Mesendoderm (in vitro differentiated cells): ENCODE data around the gene USP37.

Experiments used
- DNase-seq: peaks from one replicate; pipeline ENCODE4 v3.0.0; 2013
- H2AK5ac ChIP-seq: 2 replicates; pipeline ENCODE4 v1.6.1; 2013; ENCODE audit warnings: low read length, inconsistent platforms
- H2BK120ac ChIP-seq: 2 replicates; pipeline ENCODE4 v1.6.1; 2013; ENCODE audit warnings: low read depth, mild to moderate bottlenecking, low read length, moderate library complexity, mixed read lengths
- H2BK15ac ChIP-seq: replicated peaks from 2 replicates; pipeline ENCODE4 v1.6.1; 2013; ENCODE audit warnings: low read depth, mild to moderate bottlenecking, moderate library complexity
- H2BK5ac ChIP-seq: 2 replicates; pipeline ENCODE4 v1.6.1; 2013; ENCODE audit warnings: low read length, inconsistent platforms
- H3K18ac ChIP-seq: 2 replicates; pipeline ENCODE4 v1.6.1; 2013; ENCODE audit warnings: mild to moderate bottlenecking, low read length, mixed read lengths
- H3K23ac ChIP-seq: one replicate; pipeline ENCODE4 v1.6.1; 2013; ENCODE audit warnings: low read length
- H3K27ac ChIP-seq: 2 replicates; pipeline ENCODE4 v1.5.1; 2013; ENCODE audit warnings: low read depth, mild to moderate bottlenecking, inconsistent platforms, low read length, moderate library complexity
- H3K27me3 ChIP-seq: 2 replicates; pipeline ENCODE4 v1.6.1; 2013; ENCODE audit warnings: low read length, control low read depth, mild to moderate bottlenecking, inconsistent platforms; ENCODE audit not compliant: insufficient read depth, poor library complexity
- H3K36me3 ChIP-seq: 2 replicates; pipeline ENCODE4 v1.6.1; 2013; ENCODE audit warnings: low read length, inconsistent platforms; ENCODE audit not compliant: control insufficient read depth, insufficient read depth
- H3K4ac ChIP-seq: one replicate; pipeline ENCODE4 v1.6.1; 2013; ENCODE audit warnings: low read depth, mild to moderate bottlenecking, low read length, moderate library complexity
- H3K4me1 ChIP-seq: 2 replicates; pipeline ENCODE4 v1.6.1; 2013; ENCODE audit warnings: low read depth, low read length, inconsistent platforms; ENCODE audit not compliant: control insufficient read depth
- H3K4me2 ChIP-seq: 2 replicates; pipeline ENCODE4 v1.6.1; 2013; ENCODE audit warnings: low read length
- H3K4me3 ChIP-seq: 2 replicates; pipeline ENCODE4 v1.5.1; 2013; ENCODE audit warnings: mild to moderate bottlenecking, low read length
- H3K56ac ChIP-seq: one replicate; pipeline ENCODE4 v1.6.1; 2013; ENCODE audit warnings: low read length
- H3K79me1 ChIP-seq: 2 replicates; pipeline ENCODE4 v1.6.1; 2013; ENCODE audit warnings: low read length, inconsistent platforms
- H3K79me2 ChIP-seq: 2 replicates; pipeline ENCODE4 v1.6.1; 2013; ENCODE audit warnings: mild to moderate bottlenecking, low read length; ENCODE audit not compliant: control insufficient read depth, insufficient read depth
- H3K9ac ChIP-seq: 2 replicates; pipeline ENCODE4 v1.6.1; 2013; ENCODE audit warnings: low read length, inconsistent platforms
- H4K5ac ChIP-seq: one replicate; pipeline ENCODE4 v1.6.1; 2013; ENCODE audit warnings: low read length
- H4K8ac ChIP-seq: one replicate; pipeline ENCODE4 v1.6.1; 2013; ENCODE audit warnings: low read depth, mild to moderate bottlenecking, control low read depth, low read length, moderate library complexity
- WGBS: extraction: QIAGEN DNeasy Blood & Tissue Kit; methylation state at CpG from one replicate; pipeline ENCODE4 v1.1.7; 2013; ENCODE audit warnings: low lambda C conversion rate, missing lambda C conversion rate; ENCODE audit not compliant: insufficient coverage; ENCODE audit errors: extremely low coverage; 5-methylcytosine and 5-hydroxymethylcytosine counted together

Gene USP37

GRCh38 chr2:218403810-218404209 lies 164.3 kb downstream of the USP37 start:
- Histone ChIP-seq H3K23ac (no peak overlapping the region), H3K79me2 (peaks cover 5% of the 10 kb centered on the region), H3K27me3 (no peaks in the 10 kb centered on the region), H2BK5ac (no peak overlapping the region), H2AK5ac (no peak overlapping the region), H3K9ac (no peak overlapping the region), H2BK120ac (no peak overlapping the region), H4K8ac (no peak overlapping the region), H3K4me1 (peaks cover 13% of the 10 kb centered on the region), H3K18ac (no peak overlapping the region), H3K79me1 (peaks cover 5% of the 10 kb centered on the region), H3K4ac (no peak overlapping the region), H3K4me3 (no peak overlapping the region), H3K4me2 (no peak overlapping the region), H3K56ac (no peak overlapping the region), H4K5ac (no peak overlapping the region), H2BK15ac (no peak overlapping the region), H3K27ac (no peak overlapping the region), H3K36me3 (peaks cover 2% of the 10 kb centered on the region)
- no peak for DNase-seq
- no CpG with 5 or more reads among the region's 7 CpGs for WGBS

GRCh38 chr2:218402911-218403411 lies 165.2 kb downstream of the USP37 start:
- Histone ChIP-seq H2BK15ac (no peak overlapping the region), H3K4ac (no peak overlapping the region), H3K79me2 (peaks cover 5% of the 10 kb centered on the region), H3K9ac (no peak overlapping the region), H2BK5ac (no peak overlapping the region), H2BK120ac (no peak overlapping the region), H3K27me3 (no peaks in the 10 kb centered on the region), H3K27ac (no peak overlapping the region), H3K4me2 (no peak overlapping the region), H2AK5ac (no peak overlapping the region), H3K4me1 (peaks cover 13% of the 10 kb centered on the region), H3K79me1 (peaks cover 5% of the 10 kb centered on the region), H3K18ac (no peak overlapping the region), H3K56ac (no peak overlapping the region), H4K5ac (no peak overlapping the region), H4K8ac (no peak overlapping the region), H3K4me3 (no peak overlapping the region), H3K23ac (no peak overlapping the region), H3K36me3 (peaks cover 2% of the 10 kb centered on the region)
- no peak for DNase-seq
- no CpG with 5 or more reads among the region's 26 CpGs for WGBS

GRCh38 chr2:218402491-218402901 lies 165.7 kb downstream of the USP37 start:
- H3K56ac ChIP-seq = peak overlapping the region; percentile 15
- H3K9ac ChIP-seq = no peak overlapping the region
- H3K18ac ChIP-seq = no peak overlapping the region
- H2BK5ac ChIP-seq = no peak overlapping the region
- no peak overlapping the region for H3K4me3 ChIP-seq
- H3K23ac ChIP-seq = no peak overlapping the region
- peaks cover 14% of the 10 kb centered on the region for H3K4me1 ChIP-seq
- no peak overlapping the region for H3K4me2 ChIP-seq
- H3K36me3 ChIP-seq = peaks cover 2% of the 10 kb centered on the region
- no CpG with 5 or more reads among the region's 8 CpGs for WGBS
- no peak overlapping the region for H4K8ac ChIP-seq
- H3K79me2 ChIP-seq = peaks cover 5% of the 10 kb centered on the region
- no peak overlapping the region for H2BK15ac ChIP-seq
- H2BK120ac ChIP-seq = no peak overlapping the region
- H3K79me1 ChIP-seq = peaks cover 5% of the 10 kb centered on the region
- H3K27ac ChIP-seq = no peak overlapping the region
- no peaks in the 10 kb centered on the region for H3K27me3 ChIP-seq
- H4K5ac ChIP-seq = no peak overlapping the region
- no peak overlapping the region for H2AK5ac ChIP-seq
- no peak for DNase-seq
- H3K4ac ChIP-seq = no peak overlapping the region

GRCh38 chr2:218401890-218402289 lies 166.3 kb downstream of the USP37 start:
- Histone ChIP-seq H3K4me1 (peaks cover 15% of the 10 kb centered on the region), H3K79me2 (peaks cover 5% of the 10 kb centered on the region), H4K5ac (no peak overlapping the region), H3K4me3 (no peak overlapping the region), H3K56ac (no peak overlapping the region), H3K36me3 (peaks cover 2% of the 10 kb centered on the region), H3K4ac (no peak overlapping the region), H3K27ac (no peak overlapping the region), H3K4me2 (no peak overlapping the region), H3K79me1 (peaks cover 5% of the 10 kb centered on the region), H2AK5ac (no peak overlapping the region), H3K27me3 (no peaks in the 10 kb centered on the region), H2BK120ac (no peak overlapping the region), H3K23ac (no peak overlapping the region), H4K8ac (no peak overlapping the region), H3K18ac (no peak overlapping the region), H3K9ac (no peak overlapping the region), H2BK5ac (no peak overlapping the region), H2BK15ac (no peak overlapping the region)
- no CpG with 5 or more reads among the region's 9 CpGs for WGBS
- DNase-seq = no peak

GRCh38 chr2:218400930-218401881 lies 166.9 kb downstream of the USP37 start:
- peak overlapping the region; percentile 83 for H3K9ac ChIP-seq
- H3K4me2 ChIP-seq = peak overlapping the region; percentile 62
- no peak overlapping the region for H2BK15ac ChIP-seq
- no peak overlapping the region for H3K27ac ChIP-seq
- peak overlapping the region; percentile 90 for H2AK5ac ChIP-seq
- H3K56ac ChIP-seq = peak overlapping the region; percentile 94
- peaks cover 5% of the 10 kb centered on the region for H3K79me1 ChIP-seq
- H3K23ac ChIP-seq = no peak overlapping the region
- peaks cover 2% of the 10 kb centered on the region for H3K36me3 ChIP-seq
- H3K79me2 ChIP-seq = peaks cover 5% of the 10 kb centered on the region
- peak overlapping the region; percentile 97 for H3K4ac ChIP-seq
- no peak overlapping the region for H4K5ac ChIP-seq
- DNase-seq = no peak
- peak overlapping the region; percentile 98 for H3K18ac ChIP-seq
- no peak overlapping the region for H3K4me3 ChIP-seq
- peak overlapping the region; percentile 55 for H2BK5ac ChIP-seq
- no peaks in the 10 kb centered on the region for H3K27me3 ChIP-seq
- no CpG with 5 or more reads among the region's 24 CpGs for whole genome bisulfite sequencing
- no peak overlapping the region for H2BK120ac ChIP-seq
- H3K4me1 ChIP-seq = peaks cover 16% of the 10 kb centered on the region
- H4K8ac ChIP-seq = no peak overlapping the region
